SK-N-MC (cell line): ENCODE results near the gene RALGPS1.

ENCODE experiments used
- EZH2 ChIP-seq: fragments of 200-600 bp; sonication (generic); IDR thresholded peaks from one replicate; pipeline ENCODE4 v1.6.1; 2017; ENCODE audit warnings: antibody characterized with exemption
- POLR2AphosphoS5 ChIP-seq: IDR thresholded peaks from 2 replicates; pipeline ENCODE4 v1.6.1; 2012; ENCODE audit warnings: mild to moderate bottlenecking, low read depth, low read length, borderline replicate concordance

GRCh38 chr9:127015921-127016512, 101.4 kb downstream of the RALGPS1 start:
- TF ChIP-seq EZH2 (no peak), POLR2AphosphoS5 (no peak)
